RWPE2 (cell line): ENCODE data around the gene ST3GAL3.

Source experiments
- ATAC-seq: fragments of 200-7000 bp; cut with Tn5 transposase; 3 replicates; pipeline ENCODE4 v1.9.1; 2021; ENCODE audit warnings: low read depth
- DNase-seq: peaks from one replicate; pipeline ENCODE4 v3.0.0-alpha.2; 2020; ENCODE audit warnings: low spot score
- H3K27ac ChIP-seq: fragments of 450-650 bp; 2 replicates; pipeline ENCODE4 v1.5.1; 2017; ENCODE audit warnings: mild to moderate bottlenecking; ENCODE audit not compliant: poor library complexity, severe bottlenecking
- H3K27me3 ChIP-seq: fragments of 250-450 bp; sonication (Bioruptor Pico); 2 replicates; pipeline ENCODE4 v1.5.1; 2021; ENCODE audit warnings: mild to moderate bottlenecking, moderate library complexity; ENCODE audit not compliant: insufficient read depth, poor library complexity, severe bottlenecking
- H3K36me3 ChIP-seq: fragments of 250-450 bp; sonication (Bioruptor Pico); 2 replicates; pipeline ENCODE4 v1.5.1; 2020; ENCODE audit warnings: low read depth, mild to moderate bottlenecking, moderate library complexity
- H3K4me1 ChIP-seq: fragments of 250-450 bp; sonication (Bioruptor Pico); 2 replicates; pipeline ENCODE4 v1.5.1; 2021; ENCODE audit warnings: mild to moderate bottlenecking, moderate library complexity; ENCODE audit not compliant: insufficient read depth, poor library complexity, severe bottlenecking
- H3K4me3 ChIP-seq: fragments of 250-450 bp; sonication (Bioruptor Pico); 2 replicates; pipeline ENCODE4 v1.5.1; 2021; ENCODE audit warnings: mild to moderate bottlenecking, moderate library complexity; ENCODE audit not compliant: severe bottlenecking
- H3K9me3 ChIP-seq: fragments of 250-450 bp; sonication (Bioruptor Pico); 2 replicates; pipeline ENCODE4 v1.5.1; 2021; ENCODE audit warnings: mild to moderate bottlenecking, moderate library complexity; ENCODE audit not compliant: severe bottlenecking
- TF ChIP-seq, protein P1 (sequence below): fragments of 450-650 bp; IDR thresholded peaks from one replicate; pipeline ENCODE4 v1.5.1; 2017; ENCODE audit warnings: mild to moderate bottlenecking, moderate library complexity; ENCODE audit not compliant: poor library complexity, severe bottlenecking

ST3GAL3 gene

DNA sequence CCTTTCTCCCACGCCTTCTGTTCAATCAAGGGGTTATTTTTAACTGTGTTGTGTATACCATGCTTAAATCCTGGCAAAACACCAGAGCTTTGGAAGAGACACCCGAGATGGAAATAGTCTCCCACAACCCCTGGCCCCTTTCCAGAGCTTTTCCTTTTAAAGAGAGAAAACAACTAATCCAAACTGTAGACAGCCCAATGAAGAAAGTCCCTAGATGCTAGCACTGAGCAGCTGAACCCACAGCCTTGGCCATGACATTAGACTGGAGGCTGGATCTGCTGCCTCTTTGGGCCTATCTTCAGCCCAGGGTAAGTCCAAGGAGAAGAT lies 161.4 kb downstream of the ST3GAL3 start:
- Histone ChIP-seq H3K36me3 (no peaks in the 10 kb centered on the region), H3K4me1 (peaks cover 10% of the 10 kb centered on the region), H3K27ac (no peak overlapping the region), H3K4me3 (no peak overlapping the region), H3K9me3 (no peaks in the 10 kb centered on the region), H3K27me3 (no peaks in the 10 kb centered on the region)
- no peak for ATAC-seq
- no peak for DNase-seq
- TF ChIP-seq, protein P1, sequence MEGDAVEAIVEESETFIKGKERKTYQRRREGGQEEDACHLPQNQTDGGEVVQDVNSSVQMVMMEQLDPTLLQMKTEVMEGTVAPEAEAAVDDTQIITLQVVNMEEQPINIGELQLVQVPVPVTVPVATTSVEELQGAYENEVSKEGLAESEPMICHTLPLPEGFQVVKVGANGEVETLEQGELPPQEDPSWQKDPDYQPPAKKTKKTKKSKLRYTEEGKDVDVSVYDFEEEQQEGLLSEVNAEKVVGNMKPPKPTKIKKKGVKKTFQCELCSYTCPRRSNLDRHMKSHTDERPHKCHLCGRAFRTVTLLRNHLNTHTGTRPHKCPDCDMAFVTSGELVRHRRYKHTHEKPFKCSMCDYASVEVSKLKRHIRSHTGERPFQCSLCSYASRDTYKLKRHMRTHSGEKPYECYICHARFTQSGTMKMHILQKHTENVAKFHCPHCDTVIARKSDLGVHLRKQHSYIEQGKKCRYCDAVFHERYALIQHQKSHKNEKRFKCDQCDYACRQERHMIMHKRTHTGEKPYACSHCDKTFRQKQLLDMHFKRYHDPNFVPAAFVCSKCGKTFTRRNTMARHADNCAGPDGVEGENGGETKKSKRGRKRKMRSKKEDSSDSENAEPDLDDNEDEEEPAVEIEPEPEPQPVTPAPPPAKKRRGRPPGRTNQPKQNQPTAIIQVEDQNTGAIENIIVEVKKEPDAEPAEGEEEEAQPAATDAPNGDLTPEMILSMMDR: no peak

DNA sequence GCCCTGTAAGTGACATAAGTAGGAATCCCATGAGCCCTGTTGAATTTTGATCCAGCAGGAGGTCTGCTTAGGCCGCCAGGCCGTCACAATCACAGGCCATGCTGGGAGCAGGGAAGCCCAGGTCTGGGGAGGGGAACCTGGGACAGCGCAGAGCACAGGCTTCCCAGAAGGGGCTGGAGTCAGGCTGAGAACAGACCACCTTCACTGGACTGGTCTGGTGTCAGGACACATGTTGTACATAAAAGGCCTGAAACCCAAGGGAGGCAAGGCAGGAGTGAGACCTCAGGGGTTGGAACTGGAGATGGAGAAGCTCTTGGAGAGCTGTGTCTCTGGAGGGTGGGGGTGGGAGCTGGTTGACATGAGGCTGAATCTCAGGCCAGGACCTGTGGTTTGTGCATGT lies 163.0 kb downstream of the ST3GAL3 start:
- H3K4me1 ChIP-seq: peaks cover 10% of the 10 kb centered on the region
- H3K27me3 ChIP-seq: no peaks in the 10 kb centered on the region
- no peak overlapping the region for H3K27ac ChIP-seq
- H3K9me3 ChIP-seq: no peaks in the 10 kb centered on the region
- ATAC-seq: no peak
- no peak for DNase-seq
- H3K36me3 ChIP-seq: no peaks in the 10 kb centered on the region
- H3K4me3 ChIP-seq: no peak overlapping the region
- TF ChIP-seq, protein P1: no peak

DNA sequence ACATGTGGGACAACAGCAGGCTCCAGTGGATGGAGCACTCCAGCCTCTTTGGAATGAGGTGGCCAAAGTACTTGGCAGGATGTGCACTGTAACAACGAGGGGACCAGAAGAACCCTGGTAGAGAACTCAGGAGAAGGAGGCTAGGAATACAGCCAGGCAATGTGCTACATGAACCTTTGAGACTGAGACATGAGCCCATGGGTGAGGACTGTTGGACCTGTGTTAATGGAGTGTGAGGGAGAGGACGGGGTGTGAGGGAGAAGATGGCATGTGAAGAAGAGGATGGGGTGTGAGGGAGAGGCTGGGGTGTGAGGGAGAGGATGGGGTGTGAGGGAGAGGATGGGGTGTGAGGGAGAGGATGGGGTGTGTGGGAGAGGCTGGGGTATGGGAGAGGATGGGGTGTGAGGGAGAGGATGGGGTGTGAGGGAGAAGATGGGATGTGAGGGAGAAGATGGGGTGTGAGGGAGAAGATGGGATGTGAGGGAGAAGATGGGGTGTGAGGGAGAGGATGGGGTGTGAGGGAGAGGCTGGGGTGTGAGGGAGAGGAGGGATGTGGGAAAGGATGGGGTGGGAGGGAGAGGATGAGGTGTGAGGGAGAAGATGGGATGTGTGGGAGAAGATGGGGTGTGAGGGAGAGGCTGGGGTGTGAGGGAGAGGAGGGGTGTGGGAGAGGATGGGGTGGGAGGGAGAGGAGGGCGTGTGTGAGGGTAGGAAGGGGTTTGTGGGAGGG lies 164.0 kb downstream of the ST3GAL3 start:
- no peak overlapping the region for H3K4me3 ChIP-seq
- no peak overlapping the region for H3K27ac ChIP-seq
- no peaks in the 10 kb centered on the region for H3K36me3 ChIP-seq
- H3K9me3 ChIP-seq: no peaks in the 10 kb centered on the region
- peaks cover 10% of the 10 kb centered on the region for H3K4me1 ChIP-seq
- no peaks in the 10 kb centered on the region for H3K27me3 ChIP-seq
- ATAC-seq (no peak), DNase-seq (no peak)
- TF ChIP-seq, protein P1: no peak

DNA sequence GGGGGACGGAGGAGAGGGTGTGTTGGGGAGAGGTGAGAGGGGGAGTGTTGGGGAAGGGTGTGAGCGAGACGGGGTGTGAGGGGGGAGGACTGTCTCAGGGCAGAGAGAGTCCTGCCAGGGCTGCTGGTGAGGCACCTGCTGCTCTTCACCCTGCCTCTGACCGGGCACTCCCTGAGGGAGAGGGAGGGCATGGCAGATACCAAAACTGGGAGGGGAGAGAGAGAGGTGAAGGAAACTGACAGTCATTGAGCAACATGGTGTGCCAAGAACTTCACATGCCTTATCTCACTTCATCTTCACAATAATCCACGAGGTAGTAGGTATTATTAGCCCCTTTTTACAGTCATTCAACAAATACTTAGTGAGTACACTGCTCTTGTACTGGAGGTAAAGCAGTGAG lies 164.9 kb downstream of the ST3GAL3 start:
- TF ChIP-seq, protein P1: no peak
- DNase-seq (no peak), ATAC-seq (peak; percentile 53; the same call in 2 of the 3 replicates)
- H3K27ac ChIP-seq: no peak overlapping the region
- peaks cover 10% of the 10 kb centered on the region for H3K4me1 ChIP-seq
- no peaks in the 10 kb centered on the region for H3K36me3 ChIP-seq
- H3K4me3 ChIP-seq: no peak overlapping the region
- H3K9me3 ChIP-seq: no peaks in the 10 kb centered on the region
- H3K27me3 ChIP-seq: no peaks in the 10 kb centered on the region

DNA sequence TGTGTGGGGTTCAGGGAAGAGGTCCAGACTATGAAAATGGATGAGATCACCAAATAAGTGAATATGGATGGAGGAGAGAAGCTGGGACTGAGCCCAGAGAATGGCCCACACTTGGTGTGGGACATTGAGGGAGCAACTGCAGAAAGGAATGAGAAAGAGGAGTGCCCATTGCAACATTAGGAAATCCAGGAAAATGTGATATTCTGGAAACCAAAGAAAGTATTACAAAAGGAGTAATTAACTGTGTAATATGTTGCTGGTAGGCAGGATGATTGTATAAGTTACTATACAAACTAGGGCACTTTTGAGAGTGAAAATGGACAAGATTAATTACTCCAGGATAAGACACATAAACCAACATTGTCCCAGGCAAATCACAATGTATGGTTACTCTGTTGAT lies 166.5 kb downstream of the ST3GAL3 start:
- H3K9me3 ChIP-seq: no peaks in the 10 kb centered on the region
- no peak overlapping the region for H3K4me3 ChIP-seq
- no peaks in the 10 kb centered on the region for H3K27me3 ChIP-seq
- TF ChIP-seq, protein P1: no peak
- no peak overlapping the region for H3K27ac ChIP-seq
- H3K4me1 ChIP-seq: peaks cover 7% of the 10 kb centered on the region
- ATAC-seq (no peak), DNase-seq (no peak)
- H3K36me3 ChIP-seq: no peaks in the 10 kb centered on the region
